A673 (cell line): ENCODE measurements around the gene PRAME.

Experiments
- CTCF ChIP-seq: fragments of 300-800, 200-600 bp; sonication (generic); conservative IDR thresholded peaks from 2 replicates; pipeline ENCODE4 v1.5.1; 2017; ENCODE audit warnings: low read depth, mild to moderate bottlenecking, antibody characterized with exemption, low read length, moderate library complexity, mixed read lengths
- EZH2 ChIP-seq: fragments of 200-600 bp; sonication (generic); IDR thresholded peaks from 2 replicates; pipeline ENCODE4 v1.6.1; 2017; ENCODE audit warnings: borderline replicate concordance, low read depth, mild to moderate bottlenecking, mixed read lengths, antibody characterized with exemption, low read length; ENCODE audit not compliant: poor library complexity, severe bottlenecking

- no peak for TF ChIP-seq CTCF
- no peak for TF ChIP-seq EZH2
Observed at GRCh38 chr22:22531770-22532546, 27.1 kb downstream of the PRAME start.
